IPS DF 6.9 (cell line): Measurements from ENCODE around the gene FAM13C.
"Not testable (repeated sequence)": the region's sequence is repeated elsewhere in the genome, so short reads cannot be mapped to it uniquely, and the experiment has no call there.

Experiments
- DNase-seq: peaks from one replicate; pipeline ENCODE4 v3.0.0-alpha.2; 2013; ENCODE audit warnings: low read depth, low spot score
- H3K27ac ChIP-seq: one replicate; pipeline ENCODE4 v1.5.1; 2013; ENCODE audit warnings: low read length, control low read depth
- H3K27me3 ChIP-seq: 2 replicates; pipeline ENCODE4 v1.6.1; 2013; ENCODE audit warnings: mild to moderate bottlenecking, low read length; ENCODE audit not compliant: control insufficient read depth, insufficient read depth
- H3K36me3 ChIP-seq: 2 replicates; pipeline ENCODE4 v1.6.1; 2013; ENCODE audit warnings: low read length; ENCODE audit not compliant: control insufficient read depth, insufficient read depth
- H3K4me1 ChIP-seq: 2 replicates; pipeline ENCODE4 v1.6.1; 2013; ENCODE audit warnings: low read length; ENCODE audit not compliant: control insufficient read depth, insufficient read depth
- H3K4me3 ChIP-seq: 2 replicates; pipeline ENCODE4 v1.5.1; 2013; ENCODE audit warnings: mild to moderate bottlenecking, low read length
- H3K9me3 ChIP-seq: 2 replicates; pipeline ENCODE4 v1.6.1; 2013; ENCODE audit warnings: low read length, inconsistent platforms; ENCODE audit not compliant: control insufficient read depth, insufficient read depth
- WGBS: extraction: QIAGEN DNeasy Blood & Tissue Kit; methylation state at CpG from one replicate; pipeline ENCODE4 v1.1.7; 2013; ENCODE audit warnings: mixed read lengths, missing lambda C conversion rate; ENCODE audit not compliant: insufficient read length, insufficient coverage; 5-methylcytosine and 5-hydroxymethylcytosine counted together

Gene FAM13C

GRCh38 chr10:59227136-59227673 lies 135.1 kb downstream of the FAM13C start:
- Histone ChIP-seq H3K36me3 (no peaks in the 10 kb centered on the region), H3K4me3 (no peak overlapping the region), H3K9me3 (no peaks in the 10 kb centered on the region), H3K27ac (no peak overlapping the region), H3K27me3 (no peaks in the 10 kb centered on the region), H3K4me1 (no peaks in the 10 kb centered on the region)
- DNase-seq, result no peak
- no CpG with 5 or more reads among the region's 3 CpGs for WGBS

DNA sequence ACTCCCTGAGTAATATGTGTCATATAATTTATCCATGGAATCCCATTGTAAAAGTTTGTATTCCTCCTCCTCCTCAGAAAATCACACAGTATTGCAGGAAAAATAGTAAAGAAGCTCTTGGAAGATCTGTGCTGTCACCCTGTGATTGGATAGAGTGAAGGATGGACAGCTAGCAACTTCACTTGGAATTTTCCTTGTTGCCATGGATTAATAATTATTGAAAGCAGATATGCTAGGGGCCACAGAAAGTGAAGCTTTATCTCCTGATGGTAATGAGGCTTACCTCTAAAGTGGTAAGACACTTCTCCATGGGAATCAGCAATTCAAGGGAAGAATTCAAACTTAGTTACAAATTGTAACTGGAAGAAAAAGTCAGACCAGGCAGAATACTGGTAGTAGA lies 137.1 kb downstream of the FAM13C start:
- H3K27ac ChIP-seq, result no peak overlapping the region
- H3K4me3 ChIP-seq, result no peak overlapping the region
- H3K27me3 ChIP-seq, result no peaks in the 10 kb centered on the region
- DNase-seq, result no peak
- no peaks in the 10 kb centered on the region for H3K9me3 ChIP-seq
- H3K4me1 ChIP-seq, result no peaks in the 10 kb centered on the region
- H3K36me3 ChIP-seq, result no peaks in the 10 kb centered on the region

DNA sequence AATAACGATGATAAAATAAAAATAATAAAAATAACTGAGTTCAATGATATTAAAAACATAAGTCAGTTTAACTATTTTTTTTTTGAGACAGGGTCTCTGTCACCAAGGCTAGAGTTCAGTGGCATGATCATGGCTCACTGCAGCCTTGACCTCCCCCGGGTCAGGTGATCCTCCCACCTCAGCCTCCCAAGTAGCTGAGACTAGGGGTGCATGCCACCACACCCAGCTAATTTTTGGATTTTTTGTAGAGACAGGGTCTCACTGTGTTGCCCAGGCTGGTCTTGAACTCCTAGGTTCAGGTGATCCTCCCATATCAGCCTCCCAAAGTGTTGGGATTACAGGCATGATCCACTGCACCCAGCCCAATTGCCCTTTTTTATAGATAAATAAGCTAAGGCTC lies 138.8 kb downstream of the FAM13C start:
- H3K4me3 ChIP-seq, H3K36me3 ChIP-seq, H3K27ac ChIP-seq, H3K4me1 ChIP-seq, H3K27me3 ChIP-seq, H3K9me3 ChIP-seq, DNase-seq: not testable (repeated sequence)
- no CpG with 5 or more reads among the region's 2 CpGs for WGBS

GRCh38 chr10:59222788-59223187 lies 139.6 kb downstream of the FAM13C start:
- no peak overlapping the region for H3K4me3 ChIP-seq
- no peak overlapping the region for H3K27ac ChIP-seq
- no peaks in the 10 kb centered on the region for H3K4me1 ChIP-seq
- no peaks in the 10 kb centered on the region for H3K9me3 ChIP-seq
- H3K36me3 ChIP-seq, result no peaks in the 10 kb centered on the region
- DNase-seq, result no peak
- H3K27me3 ChIP-seq, result no peaks in the 10 kb centered on the region

DNA sequence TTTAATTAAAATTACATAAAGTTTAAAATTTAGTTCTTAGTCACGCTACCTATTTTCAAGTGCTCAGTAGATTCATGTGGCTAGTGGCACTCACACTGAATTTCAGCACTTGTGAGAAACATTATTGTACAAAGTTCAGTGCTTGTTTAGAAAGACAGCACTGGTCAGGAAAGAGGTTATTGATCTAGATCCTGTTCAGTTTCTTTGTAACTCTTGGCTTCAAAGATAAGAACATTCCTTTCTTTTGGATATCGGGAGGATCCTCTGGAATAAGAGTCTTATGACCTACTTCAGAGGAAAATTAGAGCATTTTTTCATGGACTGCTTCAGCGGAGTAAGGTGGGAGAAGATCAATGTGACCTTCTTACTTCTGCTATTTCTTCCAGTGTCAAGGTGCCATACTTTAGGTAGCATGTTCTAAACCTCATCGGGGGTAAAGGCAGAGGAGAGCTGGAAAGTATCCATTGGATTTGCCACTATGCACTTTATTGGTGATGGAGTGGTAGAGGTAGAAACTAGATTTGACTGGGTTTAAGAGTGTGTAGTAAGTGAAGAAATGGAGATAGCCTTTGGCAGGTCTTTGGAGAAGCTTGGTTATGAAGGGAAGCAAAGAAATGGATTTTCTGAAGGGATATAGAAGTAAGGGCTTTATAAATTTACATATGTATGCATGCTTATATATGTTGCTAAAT lies 146.0 kb downstream of the FAM13C start:
- no peak overlapping the region for H3K27ac ChIP-seq
- no peaks in the 10 kb centered on the region for H3K4me1 ChIP-seq
- no peaks in the 10 kb centered on the region for H3K36me3 ChIP-seq
- no peaks in the 10 kb centered on the region for H3K27me3 ChIP-seq
- no peak for DNase-seq
- no CpG with 5 or more reads among the region's 4 CpGs for WGBS
- no peak overlapping the region for H3K4me3 ChIP-seq
- no peaks in the 10 kb centered on the region for H3K9me3 ChIP-seq

- Histone ChIP-seq H3K36me3 (no peaks in the 10 kb centered on the region), H3K4me1 (no peaks in the 10 kb centered on the region), H3K27me3 (no peaks in the 10 kb centered on the region), H3K27ac (no peak overlapping the region), H3K9me3 (no peaks in the 10 kb centered on the region), H3K4me3 (no peak overlapping the region)
- WGBS, result no CpG with 5 or more reads among the region's 1 CpG
- DNase-seq, result no peak
Measured at GRCh38 chr10:59214160-59214559, 148.2 kb downstream of the FAM13C start.

DNA sequence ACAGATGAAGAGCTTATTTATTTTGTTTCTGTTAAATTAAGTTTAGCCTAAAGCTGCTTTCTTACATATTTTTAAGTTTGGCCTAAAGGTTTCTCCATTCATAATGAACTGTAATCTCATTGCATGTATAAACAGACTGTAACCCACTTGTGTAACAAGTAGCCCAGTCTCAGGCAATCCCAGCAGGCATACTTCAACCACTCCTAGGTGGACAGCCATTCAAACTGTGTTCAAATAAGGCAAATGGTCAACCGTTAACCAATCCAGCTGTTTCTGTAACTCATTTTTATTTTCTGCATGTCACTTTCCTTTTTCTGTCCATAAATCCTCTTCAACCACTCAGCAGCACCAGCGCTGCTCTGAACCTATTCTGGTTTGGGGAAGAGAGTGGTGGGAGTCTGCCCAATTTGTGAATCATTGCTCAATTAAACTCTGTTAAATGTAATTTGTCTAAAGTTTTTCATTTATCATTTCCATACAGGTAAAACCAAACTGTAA lies 150.0 kb downstream of the FAM13C start:
- no peaks in the 10 kb centered on the region for H3K27me3 ChIP-seq
- WGBS, result no CpG with 5 or more reads among the region's 2 CpGs
- no peak for DNase-seq
- H3K27ac ChIP-seq, result no peak overlapping the region
- H3K4me3 ChIP-seq, result no peak overlapping the region
- H3K9me3 ChIP-seq, result no peaks in the 10 kb centered on the region
- no peaks in the 10 kb centered on the region for H3K36me3 ChIP-seq
- H3K4me1 ChIP-seq, result peaks cover 1% of the 10 kb centered on the region

DNA sequence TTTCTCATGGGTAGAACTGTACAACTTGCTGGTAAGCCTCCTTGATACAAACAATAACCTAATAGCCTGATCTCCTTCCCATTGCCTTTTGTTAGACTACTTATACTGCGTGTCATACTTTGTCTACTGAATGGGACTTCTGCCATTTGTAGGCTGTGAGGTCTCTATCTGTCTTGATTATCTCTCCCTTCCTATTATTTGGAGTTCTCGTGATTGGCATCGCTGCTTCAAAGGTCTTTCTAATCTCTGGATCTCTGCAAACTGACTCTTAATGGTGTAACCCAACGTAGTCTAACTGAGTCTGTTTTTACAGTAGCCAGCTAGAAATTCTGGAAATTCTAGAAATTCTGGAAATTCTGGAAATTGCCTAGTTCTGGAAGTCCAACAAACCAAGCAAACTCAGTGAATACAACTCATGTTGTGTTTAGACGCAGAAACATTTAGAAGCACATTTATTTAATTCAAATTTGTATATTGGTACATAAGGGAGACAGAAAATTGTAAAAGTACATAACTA lies 156.1 kb downstream of the FAM13C start:
- H3K4me1 ChIP-seq, result peaks cover 4% of the 10 kb centered on the region
- no peaks in the 10 kb centered on the region for H3K27me3 ChIP-seq
- H3K9me3 ChIP-seq, result no peaks in the 10 kb centered on the region
- no peak overlapping the region for H3K27ac ChIP-seq
- WGBS, result no CpG with 5 or more reads among the region's 5 CpGs
- no peak overlapping the region for H3K4me3 ChIP-seq
- DNase-seq, result no peak
- no peaks in the 10 kb centered on the region for H3K36me3 ChIP-seq
